OCI-M2 (cell line): ENCODE results near the gene SLC2A14.
"Not testable (repeated sequence)": the region's sequence is repeated elsewhere in the genome, so short reads cannot be mapped to it uniquely, and the experiment has no call there.

Experiments used
- DNase-seq: peaks from one replicate; lab custom pipeline; 2025; ENCODE audit not compliant: unreplicated experiment; lab: John Stamatoyannopoulos, UW

SLC2A14 gene

GRCh38 chr12:7870335-7870734 is 2.4 kb downstream of the SLC2A14 start:
- no peak for DNase-seq

GRCh38 chr12:7869137-7869536 is 3.6 kb downstream of the SLC2A14 start:
- no peak for DNase-seq

GRCh38 chr12:7868391-7868790 is 4.3 kb downstream of the SLC2A14 start:
- no peak for DNase-seq

- DNase-seq: no peak
Measured at GRCh38 chr12:7864601-7865150, 8.0 kb downstream of the SLC2A14 start.

GRCh38 chr12:7862814-7863348 is 9.8 kb downstream of the SLC2A14 start:
- DNase-seq: not testable (repeated sequence)

GRCh38 chr12:7862301-7862700 is 10.4 kb downstream of the SLC2A14 start:
- not testable (repeated sequence) for DNase-seq

GRCh38 chr12:7859552-7859951 is 13.2 kb downstream of the SLC2A14 start:
- DNase-seq: no peak

GRCh38 chr12:7857971-7858370 is 14.7 kb downstream of the SLC2A14 start:
- no peak for DNase-seq

GRCh38 chr12:7856516-7856915 is 16.2 kb downstream of the SLC2A14 start:
- DNase-seq: no peak

- DNase-seq: no peak
Measured at GRCh38 chr12:7853557-7853956, 19.2 kb downstream of the SLC2A14 start.

- DNase-seq: not testable (repeated sequence)
Measured at GRCh38 chr12:7851622-7852081, 21.1 kb downstream of the SLC2A14 start.

- not testable (repeated sequence) for DNase-seq
Measured at GRCh38 chr12:7850099-7850498, 22.6 kb downstream of the SLC2A14 start.

- DNase-seq: not testable (repeated sequence)
Measured at GRCh38 chr12:7848098-7848422, 24.7 kb downstream of the SLC2A14 start.

- DNase-seq: not testable (repeated sequence)
Measured at GRCh38 chr12:7847226-7848097, 25.3 kb downstream of the SLC2A14 start.

- DNase-seq: no peak
Measured at GRCh38 chr12:7844116-7844515, 28.6 kb downstream of the SLC2A14 start.

GRCh38 chr12:7843583-7843982 is 29.1 kb downstream of the SLC2A14 start:
- not testable (repeated sequence) for DNase-seq

- DNase-seq: not testable (repeated sequence)
Measured at GRCh38 chr12:7843149-7843548, 29.6 kb downstream of the SLC2A14 start.

GRCh38 chr12:7842444-7842843 is 30.3 kb downstream of the SLC2A14 start:
- DNase-seq: not testable (repeated sequence)

- not testable (repeated sequence) for DNase-seq
Measured at GRCh38 chr12:7839848-7840247, 32.9 kb downstream of the SLC2A14 start.

- DNase-seq: not testable (repeated sequence)
Measured at GRCh38 chr12:7839226-7839625, 33.5 kb downstream of the SLC2A14 start.

GRCh38 chr12:7837366-7837765 is 35.3 kb downstream of the SLC2A14 start:
- no peak for DNase-seq

GRCh38 chr12:7835766-7836165 is 36.9 kb downstream of the SLC2A14 start:
- no peak for DNase-seq
